ENCODE results near the gene LFNG.
"Not testable (repeated sequence)": the region's sequence is repeated elsewhere in the genome, so short reads cannot be mapped to it uniquely, and the experiment has no call there.

The LFNG gene

DNA sequence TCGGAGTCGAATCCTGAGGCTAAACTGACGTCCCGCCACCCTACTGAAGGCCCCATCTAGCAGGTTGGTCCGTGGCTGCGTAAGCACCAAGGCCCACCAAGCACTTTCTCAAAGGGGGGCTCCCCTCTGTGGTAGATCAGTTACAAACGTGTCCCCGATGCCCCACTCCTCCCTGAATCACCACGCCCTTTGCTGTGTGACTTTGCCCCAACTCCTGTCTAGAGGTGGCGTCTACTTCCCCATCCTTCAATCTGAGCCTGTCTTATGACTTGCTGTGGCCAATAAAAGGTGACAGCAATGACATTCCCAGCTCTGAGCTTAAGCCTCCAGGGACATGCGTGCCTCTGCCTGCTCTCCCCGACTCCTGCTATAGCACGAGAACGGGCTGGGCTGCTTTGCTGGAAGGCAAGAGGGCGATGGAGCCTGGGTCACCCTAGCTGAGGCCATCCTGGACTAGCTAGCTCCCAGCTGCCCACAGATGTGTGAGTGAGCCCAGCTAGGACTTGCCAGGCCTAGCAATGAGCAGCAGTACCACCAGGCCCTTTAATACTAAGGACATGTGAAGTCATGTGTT, 12.7 kb downstream of the LFNG start:
- H3K4me3 Mint-ChIP-seq; DNase-seq; ATAC-seq; H3K27me3 Mint-ChIP-seq; H3K36me3 Mint-ChIP-seq (ENCODE audit: low read depth); H3K9me3 Mint-ChIP-seq: not testable (repeated sequence)
- peak overlapping the region; percentile 42 for H3K27ac Mint-ChIP-seq
- peaks cover 43% of the 10 kb centered on the region for H3K4me1 Mint-ChIP-seq

DNA sequence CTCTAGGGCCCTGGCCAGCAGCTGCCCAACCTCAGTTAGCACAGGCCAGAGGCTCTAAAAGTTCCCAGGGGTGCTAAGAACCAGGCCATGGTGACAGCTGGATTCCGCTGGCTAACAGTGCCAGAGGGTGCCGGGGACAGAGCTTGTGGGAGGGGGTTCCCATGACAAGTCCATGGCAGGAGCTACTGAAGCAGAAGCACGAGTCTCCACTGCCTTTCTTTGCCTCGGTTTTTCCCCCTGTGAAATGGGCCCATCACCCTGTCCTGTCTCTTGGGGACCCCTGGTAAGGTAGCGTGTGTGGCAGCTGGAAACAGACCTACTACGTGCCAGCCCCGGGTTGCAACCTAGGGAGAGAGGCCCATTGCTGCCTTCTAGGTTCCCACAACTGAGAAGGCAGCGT, 13.2 kb downstream of the LFNG start:
- H3K27me3 Mint-ChIP-seq; H3K36me3 Mint-ChIP-seq (ENCODE audit: low read depth); H3K27ac Mint-ChIP-seq; ATAC-seq; DNase-seq; H3K4me3 Mint-ChIP-seq; H3K9me3 Mint-ChIP-seq: not testable (repeated sequence)
- H3K4me1 Mint-ChIP-seq: peaks cover 37% of the 10 kb centered on the region

DNA sequence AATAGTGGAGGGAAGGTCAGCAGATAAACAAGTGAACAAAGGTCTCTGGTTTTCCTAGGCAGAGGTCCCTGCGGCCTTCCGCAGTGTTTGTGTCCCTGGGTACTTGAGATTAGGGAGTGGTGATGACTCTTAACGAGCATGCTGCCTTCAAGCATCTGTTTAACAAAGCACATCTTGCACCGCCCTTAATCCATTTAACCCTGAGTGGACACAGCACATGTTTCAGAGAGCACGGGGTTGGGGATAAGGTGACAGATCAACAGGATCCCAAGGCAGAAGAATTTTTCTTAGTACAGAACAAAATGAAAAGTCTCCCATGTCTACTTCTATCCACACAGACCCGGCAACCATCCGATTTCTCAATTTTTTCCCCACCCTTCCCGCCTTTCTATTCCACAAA, 14.0 kb downstream of the LFNG start:
- H3K27me3 Mint-ChIP-seq; H3K4me3 Mint-ChIP-seq; H3K27ac Mint-ChIP-seq; H3K9me3 Mint-ChIP-seq; H3K36me3 Mint-ChIP-seq (ENCODE audit: low read depth); DNase-seq; ATAC-seq: not testable (repeated sequence)
- H3K4me1 Mint-ChIP-seq: peaks cover 30% of the 10 kb centered on the region

DNA sequence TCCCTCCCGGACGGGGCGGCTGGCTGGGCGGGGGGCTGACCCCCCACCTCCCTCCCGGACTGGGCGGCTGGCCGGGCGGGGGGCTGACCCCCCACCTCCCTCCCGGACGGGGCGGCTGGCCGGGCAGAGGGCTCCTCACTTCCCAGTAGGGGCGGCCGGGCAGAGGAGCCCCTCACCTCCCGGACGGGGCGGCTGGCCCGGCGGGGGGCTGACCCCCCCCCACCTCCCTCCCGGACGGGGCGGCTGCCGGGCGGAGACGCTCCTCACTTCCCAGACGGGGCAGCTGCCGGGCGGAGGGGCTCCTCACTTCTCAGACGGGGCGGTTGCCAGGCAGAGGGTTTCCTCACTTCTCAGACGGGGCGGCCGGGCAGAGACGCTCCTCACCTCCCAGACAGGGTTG, 14.6 kb downstream of the LFNG start:
- ATAC-seq: not testable (repeated sequence)

DNA sequence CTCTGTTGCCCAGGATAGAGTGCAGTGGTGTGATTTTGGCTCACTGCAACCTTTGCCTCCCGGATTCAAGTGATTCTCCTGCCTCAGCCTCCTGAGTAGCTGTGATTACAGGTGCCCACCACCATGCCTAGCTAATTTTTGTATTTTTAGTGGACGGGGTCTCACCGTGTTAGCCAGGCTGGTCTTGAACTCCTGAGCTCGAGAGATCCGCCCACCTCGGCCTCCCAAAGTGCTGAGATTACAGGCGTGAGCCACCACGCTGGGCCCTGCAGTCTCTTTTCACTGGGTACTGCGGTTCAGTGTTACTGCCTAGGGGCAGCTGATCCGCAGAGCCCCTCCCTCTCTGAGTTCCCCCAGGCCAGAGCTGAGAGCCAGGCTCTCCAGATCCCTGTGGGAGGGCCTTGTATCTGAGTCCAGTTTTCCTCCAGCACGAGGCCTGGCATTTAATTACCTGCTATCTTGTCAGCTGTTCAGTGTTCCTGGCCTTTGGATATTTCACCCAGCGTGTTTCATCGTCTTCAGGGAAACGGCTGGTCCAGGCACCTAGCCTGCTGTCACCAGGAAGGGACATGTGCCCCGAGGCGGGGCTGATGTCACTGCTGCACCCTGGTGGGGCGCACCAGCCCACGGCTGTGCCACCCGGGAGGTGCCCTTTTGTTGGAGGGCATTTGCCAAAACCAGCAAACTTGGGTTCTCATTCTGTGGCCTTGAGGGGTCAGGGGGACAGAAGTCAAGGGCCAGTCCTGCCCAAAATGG, 16.5 kb downstream of the LFNG start:
- H3K4me1 Mint-ChIP-seq; H3K27me3 Mint-ChIP-seq; H3K4me3 Mint-ChIP-seq; ATAC-seq; H3K9me3 Mint-ChIP-seq; DNase-seq; H3K36me3 Mint-ChIP-seq (ENCODE audit: low read depth); H3K27ac Mint-ChIP-seq: not testable (repeated sequence)

More for the DNA sequence above, 14.6 kb downstream of the LFNG start:
- DNase-seq; H3K4me3 Mint-ChIP-seq; H3K27me3 Mint-ChIP-seq; H3K27ac Mint-ChIP-seq; H3K9me3 Mint-ChIP-seq; H3K36me3 Mint-ChIP-seq (ENCODE audit: low read depth): not testable (repeated sequence)
- peaks cover 23% of the 10 kb centered on the region for H3K4me1 Mint-ChIP-seq

DNA sequence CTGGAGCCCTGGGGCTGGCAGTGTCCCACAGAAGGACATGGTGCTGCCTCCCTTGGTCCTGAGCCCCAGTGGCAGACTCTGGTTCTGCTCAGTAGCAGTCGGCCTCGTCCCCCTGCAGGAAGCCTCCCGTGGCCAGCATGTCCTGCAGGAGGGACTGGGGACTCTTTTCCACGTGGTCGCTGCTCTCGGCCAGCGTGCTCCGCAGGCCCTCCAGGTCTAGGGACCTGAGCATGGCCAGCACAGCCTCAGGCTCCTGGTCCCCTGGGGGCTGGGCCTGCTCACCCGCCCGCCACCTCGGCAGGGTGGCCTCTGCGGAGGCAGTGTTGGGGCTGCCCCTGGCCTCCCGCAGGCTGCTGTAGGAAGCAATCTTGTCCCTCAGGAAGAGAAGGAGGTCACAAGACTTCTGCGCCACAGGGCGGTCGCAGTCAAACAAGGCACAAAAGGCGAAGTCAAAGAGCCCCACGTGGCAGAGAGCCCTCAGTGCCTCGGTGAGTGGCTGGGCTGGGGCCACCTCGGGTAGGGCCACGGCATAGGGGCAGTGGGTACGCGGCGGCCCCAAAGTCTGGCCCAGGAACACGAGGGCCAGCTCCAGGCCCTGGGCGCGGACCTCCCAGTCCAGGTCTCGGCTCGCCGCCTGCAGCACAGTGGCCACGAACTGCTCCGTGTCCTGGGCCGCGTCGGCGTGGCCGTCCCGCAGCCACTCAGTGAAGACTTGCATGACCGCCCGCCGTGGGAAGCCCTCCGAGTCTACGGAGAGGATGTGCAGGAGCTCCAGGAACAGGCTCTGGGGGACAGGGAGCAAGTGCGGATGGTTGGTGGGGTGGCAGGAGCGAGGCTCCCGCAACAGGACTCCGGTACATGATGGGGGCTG, 18.6 kb downstream of the LFNG start:
- no peaks in the 10 kb centered on the region for H3K27me3 Mint-ChIP-seq
- no peak for DNase-seq
- no peaks in the 10 kb centered on the region for H3K4me1 Mint-ChIP-seq
- ATAC-seq: no peak
- no peaks in the 10 kb centered on the region for H3K9me3 Mint-ChIP-seq
- no peak overlapping the region for H3K4me3 Mint-ChIP-seq
- peaks cover 2% of the 10 kb centered on the region for H3K36me3 Mint-ChIP-seq (ENCODE audit: low read depth)
- H3K27ac Mint-ChIP-seq: no peak overlapping the region

DNA sequence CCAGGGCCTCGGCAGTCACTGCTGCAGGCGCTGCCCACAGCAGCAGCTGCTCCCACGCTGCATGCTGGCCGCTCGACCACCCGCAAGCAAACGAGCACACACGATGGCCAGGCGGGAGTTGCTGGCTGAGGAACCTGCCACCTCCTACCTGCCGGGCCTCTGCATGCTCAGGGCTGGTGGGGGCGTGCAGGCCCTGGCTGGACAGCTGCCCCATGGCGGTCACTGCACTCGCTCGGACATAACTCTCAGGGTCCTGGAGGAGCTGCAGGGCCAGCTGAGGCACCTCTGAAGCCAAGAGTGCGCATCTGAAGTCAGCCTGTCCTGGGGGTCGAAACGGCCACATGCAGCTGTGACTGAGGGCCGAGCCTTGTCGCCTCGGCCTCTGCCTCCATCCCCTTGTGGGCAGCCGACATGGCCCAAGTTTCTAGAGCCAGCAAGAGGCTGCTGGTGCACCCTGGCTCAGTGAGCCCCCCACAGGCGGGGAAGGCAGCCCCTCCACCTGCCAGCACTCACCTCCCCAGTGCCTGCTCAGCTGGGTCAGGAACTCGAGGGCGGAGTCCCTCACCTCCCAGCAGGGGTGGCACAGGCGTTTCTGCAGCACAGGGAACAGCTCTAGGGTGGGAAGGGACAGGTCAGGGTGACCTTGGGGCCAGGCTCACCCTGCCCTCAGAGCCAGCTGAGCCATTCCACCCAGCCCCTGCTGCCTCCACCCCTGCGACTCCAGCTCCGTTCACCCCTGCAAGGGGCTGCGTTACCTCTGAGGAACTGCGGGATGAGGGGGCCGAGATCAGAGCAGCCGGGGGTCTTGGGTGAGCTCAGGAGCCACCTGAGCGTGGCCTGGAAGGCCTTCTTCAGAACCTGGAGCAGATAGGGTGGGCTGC, 19.7 kb downstream of the LFNG start:
- Mint-ChIP-seq H3K36me3 (ENCODE audit: low read depth) (peaks cover 2% of the 10 kb centered on the region), H3K4me1 (no peaks in the 10 kb centered on the region), H3K4me3 (no peak overlapping the region), H3K27me3 (no peaks in the 10 kb centered on the region), H3K9me3 (no peaks in the 10 kb centered on the region), H3K27ac (no peak overlapping the region)
- ATAC-seq (no peak), DNase-seq (no peak)

DNA sequence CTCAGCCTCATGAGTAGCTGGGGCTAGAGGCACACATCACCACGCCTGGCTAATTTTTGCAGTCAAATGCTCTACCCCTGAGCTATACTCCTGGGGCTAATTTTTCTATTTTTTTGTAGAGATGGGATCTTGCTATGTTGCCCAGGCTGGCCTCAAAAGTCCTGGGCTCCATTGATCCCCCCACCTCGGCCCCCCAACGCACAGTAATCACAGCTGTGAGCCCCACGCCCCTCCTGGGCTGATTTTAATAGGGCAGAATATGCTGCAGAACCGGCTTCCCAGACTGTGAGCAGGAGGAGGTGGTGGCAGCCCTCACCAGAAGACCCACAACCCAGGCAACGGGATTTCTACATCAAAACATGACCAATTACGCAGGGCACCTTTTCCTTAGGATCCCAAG, 20.6 kb downstream of the LFNG start:
- Mint-ChIP-seq H3K27me3 (no peaks in the 10 kb centered on the region), H3K27ac (no peak overlapping the region), H3K36me3 (ENCODE audit: low read depth) (peaks cover 2% of the 10 kb centered on the region), H3K9me3 (no peaks in the 10 kb centered on the region), H3K4me3 (no peak overlapping the region), H3K4me1 (no peaks in the 10 kb centered on the region)
- ATAC-seq: no peak
- DNase-seq: no peak

DNA sequence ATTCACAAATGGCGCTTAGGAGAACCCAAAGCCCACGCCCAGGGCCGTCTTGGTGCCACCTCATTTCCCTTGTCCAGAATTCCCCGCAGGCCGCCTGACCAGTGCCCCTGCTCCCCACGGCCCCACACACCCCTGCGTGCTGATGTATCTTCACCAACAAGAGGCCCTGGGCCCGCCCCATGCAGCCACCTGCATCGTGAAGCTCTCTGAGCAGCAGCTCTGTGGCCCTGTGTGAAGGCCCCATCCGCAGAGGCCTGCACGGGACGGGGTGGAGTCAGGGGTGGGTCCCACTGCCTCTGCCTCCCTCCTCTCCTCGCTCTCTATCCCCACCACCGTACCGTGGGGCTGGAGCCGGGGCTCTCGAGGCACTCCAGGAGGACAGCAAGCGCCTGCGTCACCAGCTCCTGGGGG, 21.1 kb downstream of the LFNG start:
- ATAC-seq (peak; percentile 17), DNase-seq (no peak)
- Mint-ChIP-seq H3K27me3 (no peaks in the 10 kb centered on the region), H3K36me3 (ENCODE audit: low read depth) (peaks cover 2% of the 10 kb centered on the region), H3K9me3 (no peaks in the 10 kb centered on the region), H3K4me3 (no peak overlapping the region), H3K4me1 (no peaks in the 10 kb centered on the region), H3K27ac (no peak overlapping the region)

DNA sequence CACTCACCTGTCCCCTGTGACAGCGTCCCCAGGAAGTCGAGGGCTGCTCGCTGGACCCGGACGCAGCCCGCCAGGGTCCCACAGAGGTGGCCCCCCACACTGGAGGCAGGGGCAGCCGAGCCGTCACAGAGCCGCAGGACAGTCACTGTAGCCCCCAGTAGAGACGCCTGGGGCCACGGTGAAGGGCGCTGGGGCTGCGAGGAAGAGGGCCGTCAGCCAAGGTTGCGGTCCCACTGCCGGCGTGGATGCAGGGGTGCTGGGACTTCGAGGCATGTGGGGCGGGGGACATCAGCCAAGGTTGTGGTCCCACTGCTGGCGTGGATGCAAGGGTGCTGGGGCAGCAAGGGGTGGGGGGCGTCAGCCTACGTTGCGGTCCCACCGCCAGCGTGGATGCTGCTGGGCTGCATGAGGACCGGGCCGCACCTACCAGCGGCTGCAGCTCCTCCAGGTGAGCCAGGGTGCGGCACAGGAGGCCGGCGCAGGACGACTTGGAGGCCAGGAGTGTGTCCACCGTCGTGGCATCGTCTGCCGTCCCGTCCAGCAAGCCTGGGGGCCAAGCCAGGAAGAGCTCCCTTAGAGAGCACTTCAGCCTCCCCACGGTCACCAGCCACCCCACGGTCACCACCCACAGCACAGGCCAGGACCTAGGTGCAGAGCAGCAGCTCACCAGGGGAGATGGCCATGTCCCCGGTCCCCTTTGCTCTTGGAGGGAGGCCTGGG, 21.9 kb downstream of the LFNG start:
- Mint-ChIP-seq H3K27ac (no peak overlapping the region), H3K4me3 (no peak overlapping the region)

DNA sequence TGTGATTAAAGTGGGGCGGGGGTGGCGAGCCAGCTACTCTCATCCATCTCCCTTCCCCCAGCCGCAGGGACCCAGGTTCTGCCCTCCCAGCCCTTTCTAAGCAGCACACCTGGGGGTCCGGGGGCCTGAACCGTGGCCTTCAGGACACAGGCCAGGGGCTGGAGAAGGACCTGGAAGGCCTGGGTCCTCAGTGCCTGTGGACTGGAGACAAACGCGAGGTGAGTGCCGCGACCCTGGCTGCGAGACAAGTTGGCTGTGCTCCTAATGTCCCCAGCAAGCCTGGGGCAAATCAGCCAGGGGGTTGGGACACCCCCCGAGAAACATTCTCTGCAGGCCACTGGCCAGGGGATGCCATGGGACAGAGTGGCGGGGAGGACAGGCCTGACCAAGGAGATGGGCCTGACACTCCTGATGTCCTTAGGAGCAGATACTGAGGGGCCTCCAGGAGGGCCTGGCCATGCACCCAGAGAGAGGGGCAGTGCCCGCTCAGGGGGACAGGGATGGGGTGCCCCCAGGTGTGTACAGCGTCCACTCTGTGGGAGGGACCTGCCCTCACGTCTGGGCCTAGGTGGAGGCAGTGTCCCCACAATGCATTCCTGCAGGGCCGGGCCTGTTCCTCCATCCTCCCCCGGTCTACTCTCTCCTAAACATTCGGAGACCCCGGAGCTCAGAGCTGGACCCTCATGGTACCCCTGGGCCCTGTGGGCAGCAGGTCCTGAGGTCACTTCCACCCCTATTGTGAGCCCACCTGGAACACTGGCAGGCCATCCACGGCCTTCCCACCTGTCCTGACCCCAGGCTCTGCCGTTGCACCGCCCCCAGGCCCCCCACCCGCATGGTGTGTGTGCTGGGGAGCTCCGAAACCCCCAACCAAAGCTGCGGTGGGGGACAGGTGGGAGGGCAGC, 22.7 kb downstream of the LFNG start:
- DNase-seq (no peak), ATAC-seq (no peak)
- no peaks in the 10 kb centered on the region for H3K27me3 Mint-ChIP-seq
- peaks cover 7% of the 10 kb centered on the region for H3K36me3 Mint-ChIP-seq (ENCODE audit: low read depth)
- H3K9me3 Mint-ChIP-seq: no peaks in the 10 kb centered on the region
- H3K27ac Mint-ChIP-seq: no peak overlapping the region
- no peaks in the 10 kb centered on the region for H3K4me1 Mint-ChIP-seq
- H3K4me3 Mint-ChIP-seq: no peak overlapping the region

More for the DNA sequence above, 21.9 kb downstream of the LFNG start:
- DNase-seq (no peak), ATAC-seq (no peak)
- H3K4me1 Mint-ChIP-seq: no peaks in the 10 kb centered on the region
- no peaks in the 10 kb centered on the region for H3K9me3 Mint-ChIP-seq
- peaks cover 2% of the 10 kb centered on the region for H3K36me3 Mint-ChIP-seq (ENCODE audit: low read depth)
- no peaks in the 10 kb centered on the region for H3K27me3 Mint-ChIP-seq

DNA sequence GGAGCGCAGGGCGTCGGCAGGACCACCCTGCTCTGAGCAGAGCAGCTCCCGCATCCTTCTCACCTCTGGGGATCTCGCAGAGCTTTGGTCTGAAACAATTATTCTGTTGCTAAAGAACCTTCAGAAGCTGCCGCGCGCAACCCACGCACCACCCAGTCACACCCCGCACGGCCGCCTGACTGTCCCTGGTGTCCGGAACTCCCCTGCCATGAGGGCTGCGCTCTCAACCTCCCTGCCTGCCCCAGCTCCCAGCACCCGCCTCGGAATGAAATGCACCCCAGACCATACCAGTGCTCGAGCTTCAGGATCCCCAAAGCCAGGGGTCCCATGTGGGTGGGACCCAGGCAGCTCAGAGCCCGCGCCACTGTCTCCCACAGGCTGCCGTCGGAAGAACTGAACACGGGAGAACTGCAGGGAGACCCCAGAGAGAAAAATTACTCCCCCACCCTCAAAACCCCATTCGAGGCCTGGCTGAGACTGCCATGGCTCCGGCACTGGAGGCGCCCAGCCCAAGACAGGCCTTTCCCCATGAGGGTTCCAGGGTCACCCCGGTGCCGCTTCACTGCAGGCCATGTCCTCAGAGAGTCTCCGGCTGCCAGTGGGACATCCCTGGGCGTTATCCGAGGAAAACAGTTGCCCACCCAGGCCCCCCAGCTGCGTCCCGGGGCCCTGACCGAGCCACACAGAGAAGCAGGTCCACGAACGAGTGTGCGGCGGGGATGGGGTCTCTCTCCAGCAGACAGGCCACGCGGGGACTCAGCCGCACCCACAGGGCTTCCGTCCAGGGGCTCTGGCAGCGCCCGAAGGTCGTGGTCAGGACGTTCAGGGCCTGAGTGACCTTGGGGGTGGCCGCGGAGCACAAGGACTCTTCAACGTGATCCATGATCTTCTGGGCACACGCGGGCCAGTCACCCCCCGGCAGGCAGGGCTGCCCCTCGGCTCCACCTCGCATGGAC, 23.6 kb downstream of the LFNG start:
- ATAC-seq (no peak), DNase-seq (no peak)
- Mint-ChIP-seq H3K4me1 (no peaks in the 10 kb centered on the region), H3K27me3 (no peaks in the 10 kb centered on the region), H3K36me3 (ENCODE audit: low read depth) (peaks cover 9% of the 10 kb centered on the region), H3K27ac (no peak overlapping the region), H3K9me3 (no peaks in the 10 kb centered on the region), H3K4me3 (no peak overlapping the region)
